ENCODE results near the gene ARHGEF28. TPM values are rescaled to one million over a fixed set of nuclear protein-coding genes. Genes with fewer than 3 reads are reported as not detected.

The ARHGEF28 gene
- total and polyA plus RNA-seq, 9 of the 15 experiments (the other 6 are each of a cell fraction or from before 2014, with no cell fraction given): 0.27 TPM; not detected in 8

- Histone ChIP-seq H4K20me1 (replicated peaks; ENCODE audit: control insufficient read depth, insufficient read depth, low read length) (no peaks in the 10 kb centered on the region), H2AFZ (ENCODE audit: low read depth, low read length) (no peak overlapping the region), H3K9ac (ENCODE audit: insufficient read depth in 1 of 2, low read depth in 2 of 2, low read length in 2 of 2) (no peak overlapping the region), H3K4me3 (no peak overlapping the region), H3K36me3 (ENCODE audit: control insufficient read depth, insufficient read depth, low read length) (no peaks in the 10 kb centered on the region), H3K4me1 (replicated peaks in 1 of 2; ENCODE audit: control insufficient read depth in 2 of 2, insufficient read depth in 2 of 2, low read length in 2 of 2) (no peaks in the 10 kb centered on the region; a peak in 1 of 5 replicates), H3K9me3 (replicated peaks; ENCODE audit: control insufficient read depth, insufficient read depth, low read depth, low read length) (no peaks in the 10 kb centered on the region), H3K27me3 (ENCODE audit: control insufficient read depth in 2 of 2, insufficient read depth in 2 of 2, low read length in 2 of 2) (peaks cover 0 to 5% of the 10 kb centered on the region in 2 experiments; a peak in 3 of 5 replicates), H3K4me2 (ENCODE audit: insufficient read depth, low read length) (no peak overlapping the region), H3K9me1 (ENCODE audit: control insufficient read depth, insufficient read depth, low read length) (no peaks in the 10 kb centered on the region), H3K79me2 (ENCODE audit: control insufficient read depth, insufficient read depth, low read length) (no peaks in the 10 kb centered on the region), H3K27ac (ENCODE audit: extremely low read depth, low read depth, low read length) (no peak overlapping the region)
- no peak for FAIRE-seq
- BruUV-seq (replicated peaks): no TSS peak
- in situ Hi-C loops (cut with MboI): no loop called here
- DNase-seq (ENCODE audit: extremely low read depth in 1 of 4, low spot score in 3 of 4): no peak
- ChIA-PET CTCF (ENCODE audit: low intra/inter-chr PET ratio) (no interaction called here), POLR2A (no interaction called here)
- intact Hi-C loops (cut with micrococcal nuclease): no loop called here
- ATAC-seq: no peak
- 14% methylated on average over 5 of the region's 5 CpGs for WGBS (ENCODE audit: insufficient coverage, low coverage, missing lambda C conversion rate)
- no peak for TF ChIP-seq ZFX (CRISPR knock-in tag; IDR thresholded peaks at IDR 0.05)
- no peak for TF ChIP-seq HEY1 (CRISPR knock-in tag; IDR thresholded peaks at IDR 0.05; ENCODE audit: borderline replicate concordance)
- TF ChIP-seq ZNF212 (CRISPR knock-in tag; IDR thresholded peaks at IDR 0.05): no peak
- TF ChIP-seq XRCC4 (IDR thresholded peaks at IDR 0.05; ENCODE audit: extremely low read depth, insufficient read depth, insufficient read length): no peak
- no peak for TF ChIP-seq POLR2AphosphoS2 (IDR thresholded peaks at IDR 0.05; ENCODE audit: low read length)
- no peak for TF ChIP-seq BMI1 (IDR thresholded peaks at IDR 0.05; ENCODE audit: low read length)
- no peak for TF ChIP-seq XRCC5 (IDR thresholded peaks at IDR 0.05; ENCODE audit: low read depth, low read length)
- TF ChIP-seq NFE2 (IDR thresholded peaks at IDR 0.05; ENCODE audit: low read depth): no peak
- TF ChIP-seq PTTG1 (tag; IDR thresholded peaks at IDR 0.05; ENCODE audit: low read depth): no peak
- TF ChIP-seq KHSRP (IDR thresholded peaks at IDR 0.05): no peak
- TF ChIP-seq ZNF609 (CRISPR knock-in tag; IDR thresholded peaks at IDR 0.05; ENCODE audit: borderline replicate concordance): no peak
- TF ChIP-seq RB1 (IDR thresholded peaks at IDR 0.05; ENCODE audit: low read depth): no peak
- TF ChIP-seq FOXJ2 (tag; IDR thresholded peaks at IDR 0.05): no peak
- TF ChIP-seq SIN3B (IDR thresholded peaks at IDR 0.05; ENCODE audit: low read depth): no peak
- TF ChIP-seq TBL1XR1 (IDR thresholded peaks at IDR 0.05; ENCODE audit: low read length in 2 of 2): no peak
- no peak for TF ChIP-seq TSC22D4 (tag; IDR thresholded peaks at IDR 0.05)
- no peak for TF ChIP-seq MYC (IDR thresholded peaks at IDR 0.05; ENCODE audit: low read depth, low read length)
- TF ChIP-seq MYC (CRISPR knock-in tag; IDR thresholded peaks at IDR 0.05; ENCODE audit: borderline replicate concordance, low read depth): no peak
Observed at GRCh38 chr5:73960023-73960422, 334.0 kb downstream of the ARHGEF28 start.
